WERI-Rb-1 (cell line): ENCODE data around the gene PPIA.

Source experiments
- DNase-seq: peaks from one replicate; pipeline ENCODE4 v3.0.0-alpha.2; 2020
- H3K27ac ChIP-seq: fragments of 250-450 bp; sonication (Bioruptor Pico); 2 replicates; pipeline ENCODE4 v1.5.1; 2020; ENCODE audit warnings: mild to moderate bottlenecking, moderate library complexity
- H3K27me3 ChIP-seq: fragments of 250-450 bp; sonication (Bioruptor Pico); 2 replicates; pipeline ENCODE4 v1.5.1; 2021; ENCODE audit warnings: mild to moderate bottlenecking, low read depth, moderate library complexity; ENCODE audit not compliant: insufficient read depth, severe bottlenecking
- H3K36me3 ChIP-seq: fragments of 250-450 bp; sonication (Bioruptor Pico); 2 replicates; pipeline ENCODE4 v1.5.1; 2020; ENCODE audit warnings: mild to moderate bottlenecking, moderate library complexity
- H3K4me3 ChIP-seq: 2 replicates; pipeline ENCODE4 v1.5.1; 2011; ENCODE audit warnings: low read depth, mild to moderate bottlenecking, control low read depth, low read length
- H3K9me3 ChIP-seq: fragments of 250-450 bp; sonication (Bioruptor Pico); 2 replicates; pipeline ENCODE4 v1.5.1; 2021; ENCODE audit warnings: mild to moderate bottlenecking, moderate library complexity; ENCODE audit not compliant: severe bottlenecking
- TF ChIP-seq, protein P1 (sequence below): IDR thresholded peaks from 2 replicates; pipeline ENCODE4 v1.5.1; 2011; ENCODE audit warnings: low read depth, mild to moderate bottlenecking, control low read depth, inconsistent platforms, low read length

Gene PPIA

GRCh38 chr7:44849885-44850544, 53.5 kb downstream of the PPIA start:
- H3K4me3 ChIP-seq: no peak overlapping the region
- no peaks in the 10 kb centered on the region for H3K9me3 ChIP-seq
- TF ChIP-seq, protein P1, sequence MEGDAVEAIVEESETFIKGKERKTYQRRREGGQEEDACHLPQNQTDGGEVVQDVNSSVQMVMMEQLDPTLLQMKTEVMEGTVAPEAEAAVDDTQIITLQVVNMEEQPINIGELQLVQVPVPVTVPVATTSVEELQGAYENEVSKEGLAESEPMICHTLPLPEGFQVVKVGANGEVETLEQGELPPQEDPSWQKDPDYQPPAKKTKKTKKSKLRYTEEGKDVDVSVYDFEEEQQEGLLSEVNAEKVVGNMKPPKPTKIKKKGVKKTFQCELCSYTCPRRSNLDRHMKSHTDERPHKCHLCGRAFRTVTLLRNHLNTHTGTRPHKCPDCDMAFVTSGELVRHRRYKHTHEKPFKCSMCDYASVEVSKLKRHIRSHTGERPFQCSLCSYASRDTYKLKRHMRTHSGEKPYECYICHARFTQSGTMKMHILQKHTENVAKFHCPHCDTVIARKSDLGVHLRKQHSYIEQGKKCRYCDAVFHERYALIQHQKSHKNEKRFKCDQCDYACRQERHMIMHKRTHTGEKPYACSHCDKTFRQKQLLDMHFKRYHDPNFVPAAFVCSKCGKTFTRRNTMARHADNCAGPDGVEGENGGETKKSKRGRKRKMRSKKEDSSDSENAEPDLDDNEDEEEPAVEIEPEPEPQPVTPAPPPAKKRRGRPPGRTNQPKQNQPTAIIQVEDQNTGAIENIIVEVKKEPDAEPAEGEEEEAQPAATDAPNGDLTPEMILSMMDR: no peak
- no peak overlapping the region for H3K27ac ChIP-seq
- no peaks in the 10 kb centered on the region for H3K27me3 ChIP-seq
- no peak for DNase-seq
- H3K36me3 ChIP-seq: no peaks in the 10 kb centered on the region

GRCh38 chr7:44852590-44852989, 56.1 kb downstream of the PPIA start:
- no peak for DNase-seq
- H3K4me3 ChIP-seq: no peak overlapping the region
- H3K27me3 ChIP-seq: no peaks in the 10 kb centered on the region
- H3K9me3 ChIP-seq: no peaks in the 10 kb centered on the region
- no peak overlapping the region for H3K27ac ChIP-seq
- TF ChIP-seq, protein P1: no peak
- H3K36me3 ChIP-seq: no peaks in the 10 kb centered on the region
